HL-60 (cell line): ENCODE results near the gene ZNF652.

Experiments used
- GABPA ChIP-seq: IDR thresholded peaks from 2 replicates; pipeline ENCODE4 v1.6.1; 2012; ENCODE audit warnings: low read depth
- POLR2AphosphoS5 ChIP-seq: IDR thresholded peaks from 2 replicates; pipeline ENCODE4 v1.6.1; 2012; ENCODE audit warnings: low read depth
- SPI1 ChIP-seq: IDR thresholded peaks from 2 replicates; pipeline ENCODE4 v1.6.1; 2012; ENCODE audit warnings: low read depth, mild to moderate bottlenecking, borderline replicate concordance
- TF ChIP-seq, protein P1 (sequence below): IDR thresholded peaks from one replicate; pipeline ENCODE4 v1.5.1; 2011; ENCODE audit warnings: low read length, control low read depth, inconsistent platforms; ENCODE audit not compliant: insufficient read depth
- TF ChIP-seq, protein P2 (sequence below): IDR thresholded peaks from 2 replicates; pipeline ENCODE4 v1.6.1; 2012; ENCODE audit warnings: low read depth; ENCODE audit not compliant: insufficient replicate concordance

GRCh38 chr17:49363251-49363650 is 1.2 kb upstream of the ZNF652 start:
- TF ChIP-seq POLR2AphosphoS5 (no peak), GABPA (no peak), SPI1 (no peak)
- TF ChIP-seq, protein P1, sequence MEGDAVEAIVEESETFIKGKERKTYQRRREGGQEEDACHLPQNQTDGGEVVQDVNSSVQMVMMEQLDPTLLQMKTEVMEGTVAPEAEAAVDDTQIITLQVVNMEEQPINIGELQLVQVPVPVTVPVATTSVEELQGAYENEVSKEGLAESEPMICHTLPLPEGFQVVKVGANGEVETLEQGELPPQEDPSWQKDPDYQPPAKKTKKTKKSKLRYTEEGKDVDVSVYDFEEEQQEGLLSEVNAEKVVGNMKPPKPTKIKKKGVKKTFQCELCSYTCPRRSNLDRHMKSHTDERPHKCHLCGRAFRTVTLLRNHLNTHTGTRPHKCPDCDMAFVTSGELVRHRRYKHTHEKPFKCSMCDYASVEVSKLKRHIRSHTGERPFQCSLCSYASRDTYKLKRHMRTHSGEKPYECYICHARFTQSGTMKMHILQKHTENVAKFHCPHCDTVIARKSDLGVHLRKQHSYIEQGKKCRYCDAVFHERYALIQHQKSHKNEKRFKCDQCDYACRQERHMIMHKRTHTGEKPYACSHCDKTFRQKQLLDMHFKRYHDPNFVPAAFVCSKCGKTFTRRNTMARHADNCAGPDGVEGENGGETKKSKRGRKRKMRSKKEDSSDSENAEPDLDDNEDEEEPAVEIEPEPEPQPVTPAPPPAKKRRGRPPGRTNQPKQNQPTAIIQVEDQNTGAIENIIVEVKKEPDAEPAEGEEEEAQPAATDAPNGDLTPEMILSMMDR, result no peak
- TF ChIP-seq, protein P2, sequence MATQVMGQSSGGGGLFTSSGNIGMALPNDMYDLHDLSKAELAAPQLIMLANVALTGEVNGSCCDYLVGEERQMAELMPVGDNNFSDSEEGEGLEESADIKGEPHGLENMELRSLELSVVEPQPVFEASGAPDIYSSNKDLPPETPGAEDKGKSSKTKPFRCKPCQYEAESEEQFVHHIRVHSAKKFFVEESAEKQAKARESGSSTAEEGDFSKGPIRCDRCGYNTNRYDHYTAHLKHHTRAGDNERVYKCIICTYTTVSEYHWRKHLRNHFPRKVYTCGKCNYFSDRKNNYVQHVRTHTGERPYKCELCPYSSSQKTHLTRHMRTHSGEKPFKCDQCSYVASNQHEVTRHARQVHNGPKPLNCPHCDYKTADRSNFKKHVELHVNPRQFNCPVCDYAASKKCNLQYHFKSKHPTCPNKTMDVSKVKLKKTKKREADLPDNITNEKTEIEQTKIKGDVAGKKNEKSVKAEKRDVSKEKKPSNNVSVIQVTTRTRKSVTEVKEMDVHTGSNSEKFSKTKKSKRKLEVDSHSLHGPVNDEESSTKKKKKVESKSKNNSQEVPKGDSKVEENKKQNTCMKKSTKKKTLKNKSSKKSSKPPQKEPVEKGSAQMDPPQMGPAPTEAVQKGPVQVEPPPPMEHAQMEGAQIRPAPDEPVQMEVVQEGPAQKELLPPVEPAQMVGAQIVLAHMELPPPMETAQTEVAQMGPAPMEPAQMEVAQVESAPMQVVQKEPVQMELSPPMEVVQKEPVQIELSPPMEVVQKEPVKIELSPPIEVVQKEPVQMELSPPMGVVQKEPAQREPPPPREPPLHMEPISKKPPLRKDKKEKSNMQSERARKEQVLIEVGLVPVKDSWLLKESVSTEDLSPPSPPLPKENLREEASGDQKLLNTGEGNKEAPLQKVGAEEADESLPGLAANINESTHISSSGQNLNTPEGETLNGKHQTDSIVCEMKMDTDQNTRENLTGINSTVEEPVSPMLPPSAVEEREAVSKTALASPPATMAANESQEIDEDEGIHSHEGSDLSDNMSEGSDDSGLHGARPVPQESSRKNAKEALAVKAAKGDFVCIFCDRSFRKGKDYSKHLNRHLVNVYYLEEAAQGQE, result no peak
